Ovary (tissue), 3 donors: ENCODE measurements around the gene COX11.

Source experiments
- CTCF ChIP-seq, 3 donors: fragments of 450-650 bp in 2 of 3; fragments of 200-600 bp in 1 of 3; IDR thresholded peaks; one replicate each; pipeline versions ENCODE4 v1.5.1 to v1.8.0; 2016 to 2022; ENCODE audit warnings: antibody characterized with exemption in 3 of 3, mild to moderate bottlenecking in 1 of 3
- EP300 ChIP-seq: sonication (generic); formaldehyde crosslinking; IDR thresholded peaks from one replicate; pipeline ENCODE4 v1.6.1; 2017; ENCODE audit warnings: antibody characterized with exemption
- POLR2A ChIP-seq: fragments of 450-650 bp; IDR thresholded peaks from one replicate; pipeline ENCODE4 v1.6.1; 2017; ENCODE audit warnings: antibody characterized with exemption, mild to moderate bottlenecking, moderate library complexity
- donor health status: DM: no; HTN: no; CAD: no.

DNA sequence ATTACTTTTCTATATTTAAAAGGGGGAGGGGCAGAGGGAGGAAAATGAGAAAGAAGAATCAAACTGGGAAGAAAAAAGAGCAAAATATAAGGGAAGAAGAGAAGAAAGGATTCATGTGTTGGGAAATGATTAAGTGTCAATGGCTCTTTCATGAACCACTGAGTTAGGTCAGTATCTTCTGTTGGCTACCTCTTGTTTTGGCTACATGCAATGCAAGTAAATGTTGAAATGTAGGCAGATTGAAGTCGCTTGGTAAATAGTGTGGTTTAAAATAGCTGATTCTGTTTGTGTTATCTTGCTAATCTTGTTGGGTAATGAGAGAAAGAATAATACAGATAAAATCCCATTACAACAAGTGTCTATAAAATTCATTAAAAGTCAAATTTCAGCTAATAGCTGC lies 27.2 kb downstream of the COX11 start:
- TF ChIP-seq CTCF (IDR thresholded peaks at IDR 0.05) (no peak), POLR2A (no peak), EP300 (no peak)
